Astrocyte (in vitro differentiated cells and primary cell): ENCODE results near the gene CCDC69. TPM values are rescaled to one million over a fixed set of nuclear protein-coding genes. Genes with fewer than 3 reads are reported as not detected.

Experiments used
- DNase-seq: peaks from one replicate; pipeline ENCODE4 v3.0.0-alpha.2; 2010; ENCODE audit warnings: low read depth
- FAIRE-seq: peaks from 2 replicates; lab custom pipeline; 2011; peaks lifted over from hg19 to GRCh38; lab: Jason Lieb, UNC
- H2AFZ ChIP-seq: 2 replicates; pipeline ENCODE4 v1.6.0; 2012; ENCODE audit warnings: low read depth, low read length, inconsistent platforms
- H3K27ac ChIP-seq: 2 replicates; pipeline ENCODE4 v1.5.1; 2011; ENCODE audit warnings: low read depth, low read length, inconsistent platforms
- H3K27me3 ChIP-seq: 2 replicates; pipeline ENCODE4 v1.6.0; 2011; ENCODE audit warnings: low read length, inconsistent platforms; ENCODE audit not compliant: insufficient read depth
- H3K36me3 ChIP-seq: 2 replicates; pipeline ENCODE4 v1.5.1; 2011; ENCODE audit warnings: low read length, inconsistent platforms; ENCODE audit not compliant: insufficient read depth
- H3K4me1 ChIP-seq: 2 replicates; pipeline ENCODE4 v1.5.1; 2011; ENCODE audit warnings: low read length, inconsistent platforms; ENCODE audit not compliant: insufficient read depth
- H3K4me2 ChIP-seq: 2 replicates; pipeline ENCODE4 v1.6.0; 2012; ENCODE audit warnings: low read length, inconsistent platforms
- H3K4me3 ChIP-seq: 2 replicates; pipeline ENCODE4 v1.5.1; 2011; ENCODE audit warnings: low read depth, mild to moderate bottlenecking, low read length, inconsistent platforms; ENCODE audit not compliant: insufficient read depth
- H3K79me2 ChIP-seq: 2 replicates; pipeline ENCODE4 v1.6.0; 2012; ENCODE audit warnings: mild to moderate bottlenecking, low read length, inconsistent platforms; ENCODE audit not compliant: insufficient read depth
- H3K9ac ChIP-seq: 2 replicates; pipeline ENCODE4 v1.6.0; 2012; ENCODE audit warnings: mild to moderate bottlenecking, low read length, inconsistent platforms
- H3K9me3 ChIP-seq: 2 replicates; pipeline ENCODE4 v1.5.1; 2012; ENCODE audit warnings: low read depth, mild to moderate bottlenecking, low read length, inconsistent platforms; ENCODE audit not compliant: insufficient read depth
- H4K20me1 ChIP-seq: 2 replicates; pipeline ENCODE4 v1.6.0; 2012; ENCODE audit warnings: low read length, inconsistent platforms; ENCODE audit not compliant: insufficient read depth
- H3K27ac Mint-ChIP-seq: one replicate; pipeline ENCODE4 v1.8.0; 2021; ENCODE audit warnings: mild to moderate bottlenecking, mixed read lengths; ENCODE audit not compliant: unreplicated experiment
- H3K27me3 Mint-ChIP-seq: one replicate; pipeline ENCODE4 v1.8.0; 2021; ENCODE audit warnings: low read depth, mixed read lengths; ENCODE audit not compliant: unreplicated experiment
- H3K36me3 Mint-ChIP-seq: one replicate; pipeline ENCODE4 v1.8.0; 2021; ENCODE audit warnings: low read depth, mixed read lengths; ENCODE audit not compliant: unreplicated experiment
- H3K4me1 Mint-ChIP-seq: one replicate; pipeline ENCODE4 v1.8.0; 2021; ENCODE audit warnings: low read depth, mixed read lengths; ENCODE audit not compliant: unreplicated experiment
- H3K4me3 Mint-ChIP-seq: one replicate; pipeline ENCODE4 v1.8.0; 2021; ENCODE audit warnings: mild to moderate bottlenecking, moderate library complexity, mixed read lengths; ENCODE audit not compliant: unreplicated experiment
- H3K9me3 Mint-ChIP-seq: one replicate; pipeline ENCODE4 v1.8.0; 2021; ENCODE audit warnings: mild to moderate bottlenecking, mixed read lengths; ENCODE audit not compliant: unreplicated experiment
- CTCF ChIP-seq: IDR thresholded peaks from 2 replicates; pipeline ENCODE4 v1.5.1; 2011; ENCODE audit warnings: low read depth, mild to moderate bottlenecking, inconsistent platforms, low read length, moderate library complexity; ENCODE audit not compliant: insufficient read depth
- EZH2 ChIP-seq: IDR thresholded peaks from 2 replicates; pipeline ENCODE4 v1.6.1; 2012; ENCODE audit warnings: mild to moderate bottlenecking, low read length, inconsistent platforms; ENCODE audit not compliant: insufficient read depth
- total RNA-seq: library from RNA; stranded (reverse); gene quantifications from 2 replicates; pipeline ENCODE4 v1.2.1, GENCODE V29; 2021

The CCDC69 gene
- total RNA-seq, 1 donor from 2014 or later = 4.1 TPM

- Histone ChIP-seq H2AFZ (no peak overlapping the region), H3K4me1 (peaks cover 5% of the 10 kb centered on the region), H3K27me3 (no peaks in the 10 kb centered on the region), H3K9me3 (no peaks in the 10 kb centered on the region), H3K4me2 (no peak overlapping the region), H4K20me1 (no peaks in the 10 kb centered on the region), H3K36me3 (peaks cover 3% of the 10 kb centered on the region), H3K4me3 (no peak overlapping the region), H3K27ac (no peak overlapping the region), H3K79me2 (no peaks in the 10 kb centered on the region), H3K9ac (no peak overlapping the region)
- Mint-ChIP-seq H3K9me3 (no peaks in the 10 kb centered on the region), H3K36me3 (peaks cover 7% of the 10 kb centered on the region), H3K4me1 (peaks cover 9% of the 10 kb centered on the region), H3K27me3 (no peaks in the 10 kb centered on the region), H3K27ac (peak overlapping the region; percentile 60), H3K4me3 (no peak overlapping the region)
- no peak for DNase-seq
- no peak for FAIRE-seq
- no peak for TF ChIP-seq CTCF
- TF ChIP-seq EZH2 = no peak
These were observed 43.8 kb upstream of the CCDC69 start for GRCh38 chr5:151267491-151268260.

- no peaks in the 10 kb centered on the region for H3K27me3 ChIP-seq
- peaks cover 9% of the 10 kb centered on the region for H3K4me1 Mint-ChIP-seq
- DNase-seq = peak; percentile 28
- H4K20me1 ChIP-seq = no peaks in the 10 kb centered on the region
- H3K4me1 ChIP-seq = peaks cover 5% of the 10 kb centered on the region
- TF ChIP-seq CTCF = no peak
- no peak for TF ChIP-seq EZH2
- no peak overlapping the region for H2AFZ ChIP-seq
- FAIRE-seq = no peak
- no peaks in the 10 kb centered on the region for H3K27me3 Mint-ChIP-seq
- H3K9me3 ChIP-seq = no peaks in the 10 kb centered on the region
- peaks cover 8% of the 10 kb centered on the region for H3K36me3 Mint-ChIP-seq
- no peak overlapping the region for H3K27ac Mint-ChIP-seq
- no peaks in the 10 kb centered on the region for H3K9me3 Mint-ChIP-seq
- no peak overlapping the region for H3K9ac ChIP-seq
- H3K4me3 ChIP-seq = no peak overlapping the region
- no peak overlapping the region for H3K4me3 Mint-ChIP-seq
- peaks cover 3% of the 10 kb centered on the region for H3K36me3 ChIP-seq
- H3K79me2 ChIP-seq = no peaks in the 10 kb centered on the region
- H3K4me2 ChIP-seq = no peak overlapping the region
- H3K27ac ChIP-seq = no peak overlapping the region
These were observed 40.2 kb upstream of the CCDC69 start for GRCh38 chr5:151264113-151264512.

DNA sequence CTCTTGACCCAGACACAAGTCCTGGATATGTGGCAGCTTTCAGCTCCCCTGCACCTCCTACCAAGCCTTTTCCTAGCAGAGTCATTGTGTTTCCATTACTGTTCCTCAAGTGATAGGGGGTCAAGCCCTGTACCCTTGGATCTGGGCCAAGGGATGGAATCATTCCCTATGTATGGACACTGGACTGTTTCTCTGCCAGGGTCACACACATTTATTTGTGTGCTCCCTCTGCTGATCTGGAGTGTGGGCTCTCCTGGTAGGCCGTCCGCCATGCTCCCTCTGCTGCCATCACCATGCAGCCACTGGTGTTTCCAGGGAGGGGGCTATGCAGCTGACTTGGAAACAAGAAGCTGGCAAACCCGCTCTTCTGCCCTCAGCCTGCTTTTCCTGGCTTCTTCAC lies 38.6 kb upstream of the CCDC69 start:
- Histone ChIP-seq H3K27me3 (no peaks in the 10 kb centered on the region), H3K9ac (no peak overlapping the region), H3K4me3 (no peak overlapping the region), H3K4me1 (peaks cover 5% of the 10 kb centered on the region), H4K20me1 (no peaks in the 10 kb centered on the region), H3K9me3 (no peaks in the 10 kb centered on the region), H2AFZ (no peak overlapping the region), H3K27ac (no peak overlapping the region), H3K4me2 (no peak overlapping the region), H3K79me2 (no peaks in the 10 kb centered on the region), H3K36me3 (peaks cover 3% of the 10 kb centered on the region)
- TF ChIP-seq EZH2 (no peak), CTCF (no peak)
- H3K4me1 Mint-ChIP-seq = peaks cover 12% of the 10 kb centered on the region
- no peak overlapping the region for H3K4me3 Mint-ChIP-seq
- FAIRE-seq (no peak), DNase-seq (no peak)
- no peak overlapping the region for H3K27ac Mint-ChIP-seq
- peaks cover 6% of the 10 kb centered on the region for H3K36me3 Mint-ChIP-seq
- no peaks in the 10 kb centered on the region for H3K27me3 Mint-ChIP-seq
- peaks cover 2% of the 10 kb centered on the region for H3K9me3 Mint-ChIP-seq
